Endothelial cell of umbilical vein (primary cell): ENCODE data around the gene DAAM1. TPM values are rescaled to one million over a fixed set of nuclear protein-coding genes. Genes with fewer than 3 reads are reported as not detected.

Experiments used
- BruUV-seq: library from RNA; stranded (reverse); fragments of 400-500 nt; replicated peaks from 2 replicates; lab custom pipeline; 2021; lab: Mats Ljungman, UMichigan
- CTCF ChIA-PET: fragments of 300-600, 350-600 bp; sonication (Branson Sonifier 250); formaldehyde crosslinking; loops from one replicate; lab custom pipeline; 2021; ENCODE audit warnings: antibody characterized with exemption, inconsistent platforms; lab: Charles Lee
- POLR2A ChIA-PET: fragments of 300-600, 350-600 bp; sonication (Branson Sonifier 250); formaldehyde crosslinking; loops from one replicate; lab custom pipeline; 2021; ENCODE audit warnings: antibody characterized with exemption, inconsistent platforms; lab: Charles Lee
- DNase-seq: peaks from one replicate; pipeline ENCODE4 v3.0.0-alpha.2; 2011; ENCODE audit warnings: low read depth, low spot score
- FAIRE-seq: peaks from 2 replicates; lab custom pipeline; 2011; peaks lifted over from hg19 to GRCh38; lab: Jason Lieb, UNC
- H2AFZ ChIP-seq: 2 replicates; pipeline ENCODE4 v1.6.0; 2012; ENCODE audit warnings: low read depth, low read length, control low read depth, inconsistent platforms
- H3K27ac ChIP-seq: 2 replicates; pipeline ENCODE4 v1.5.1; 2011; ENCODE audit warnings: low read depth, mild to moderate bottlenecking, control low read depth, low read length, moderate library complexity; ENCODE audit not compliant: insufficient read depth
- H3K27me3 ChIP-seq, 2 experiments: 2 replicates each; pipeline versions ENCODE4 v1.6.0 to v1.6.1; 2011; ENCODE audit warnings: low read length in 2 of 2, mixed read lengths in 1 of 2; ENCODE audit not compliant: control insufficient read depth in 2 of 2, insufficient read depth in 2 of 2
- H3K36me3 ChIP-seq, 2 experiments: 2 replicates in 1 of 2; 3 replicates in 1 of 2; pipeline ENCODE4 v1.5.1; 2011; ENCODE audit warnings: low read length in 2 of 2, mild to moderate bottlenecking in 1 of 2, moderate library complexity in 1 of 2; ENCODE audit not compliant: control insufficient read depth in 2 of 2, insufficient read depth in 2 of 2; ENCODE audit errors: extremely low read depth in 1 of 2
- H3K4me1 ChIP-seq: 3 replicates; pipeline ENCODE4 v1.5.1; 2011; ENCODE audit warnings: mild to moderate bottlenecking, low read length; ENCODE audit not compliant: control insufficient read depth, insufficient read depth; ENCODE audit errors: extremely low read depth
- H3K4me2 ChIP-seq: 2 replicates; pipeline ENCODE4 v1.6.1; 2011; ENCODE audit warnings: low read length, control low read depth, mixed read lengths; ENCODE audit not compliant: insufficient read depth
- H3K4me3 ChIP-seq, 3 experiments: fragments of 200-600 bp in 1 of 3; sonication (generic), shearing (Covaris generic) in 1 of 3; replicated peaks in 1 of 3; 2 replicates each; pipeline ENCODE4 v1.5.1; 2011 to 2016; ENCODE audit warnings: control low read depth in 3 of 3, low read length in 3 of 3, mild to moderate bottlenecking in 2 of 3, inconsistent platforms in 1 of 3, low read depth in 1 of 3, moderate library complexity in 1 of 3; ENCODE audit not compliant: insufficient read depth in 1 of 3
- H3K79me2 ChIP-seq: 2 replicates; pipeline ENCODE4 v1.6.0; 2012; ENCODE audit warnings: low read length, inconsistent platforms; ENCODE audit not compliant: control insufficient read depth, insufficient read depth
- H3K9ac ChIP-seq: replicated peaks from 2 replicates; pipeline ENCODE3; 2011; ENCODE audit warnings: low read length, control low read depth; ENCODE audit not compliant: insufficient read depth; ENCODE audit errors: extremely low read depth
- H3K9me1 ChIP-seq: replicated peaks from 3 replicates; pipeline ENCODE4 v1.6.0; 2011; ENCODE audit warnings: mild to moderate bottlenecking, low read length; ENCODE audit not compliant: control insufficient read depth, insufficient read depth; ENCODE audit errors: extremely low read depth
- H3K9me3 ChIP-seq: replicated peaks from 2 replicates; pipeline ENCODE4 v1.5.1; 2012; ENCODE audit warnings: low read length, inconsistent platforms; ENCODE audit not compliant: control insufficient read depth, insufficient read depth
- H4K20me1 ChIP-seq: replicated peaks from 2 replicates; pipeline ENCODE3; 2011; ENCODE audit warnings: mild to moderate bottlenecking, low read length; ENCODE audit not compliant: control insufficient read depth, insufficient read depth; ENCODE audit errors: extremely low read depth
- EZH2 ChIP-seq: IDR thresholded peaks from 2 replicates; pipeline ENCODE4 v1.6.1; 2012; ENCODE audit warnings: borderline replicate concordance, low read depth, mild to moderate bottlenecking, moderate library complexity, low read length, inconsistent platforms; ENCODE audit not compliant: severe bottlenecking
- FOS ChIP-seq: IDR thresholded peaks from 2 replicates; pipeline ENCODE4 v1.6.1; 2011; ENCODE audit warnings: mild to moderate bottlenecking, low read length, moderate library complexity, borderline replicate concordance; ENCODE audit not compliant: insufficient read depth
- GATA2 ChIP-seq: IDR thresholded peaks from 2 replicates; pipeline ENCODE4 v1.7.0; 2011; ENCODE audit warnings: low read depth, mild to moderate bottlenecking, moderate library complexity, mixed read lengths, low read length; ENCODE audit not compliant: insufficient read length, insufficient read depth
- JUN ChIP-seq: IDR thresholded peaks from 2 replicates; pipeline ENCODE4 v1.6.1; 2011; ENCODE audit warnings: borderline replicate concordance, low read depth; ENCODE audit not compliant: insufficient read length, insufficient read depth
- MYC ChIP-seq: IDR thresholded peaks from one replicate; pipeline ENCODE4 v1.6.1; 2011; ENCODE audit warnings: mild to moderate bottlenecking, low read depth, low read length
- POLR2A ChIP-seq: IDR thresholded peaks from 2 replicates; pipeline ENCODE4 v1.6.1; 2012; ENCODE audit warnings: low read depth, mild to moderate bottlenecking, control low read depth, low read length
- POLR2AphosphoS5 ChIP-seq: IDR thresholded peaks from 2 replicates; pipeline ENCODE4 v1.6.1; 2012; ENCODE audit warnings: low read depth, mild to moderate bottlenecking, control low read depth, low read length, moderate library complexity; ENCODE audit not compliant: insufficient read depth
- dilution Hi-C: fragments of 300-500 bp; cut with MboI; formaldehyde crosslinking; loops from one replicate; pipeline ENCODE4 v1.15.0; 2019; ENCODE audit warnings: low sequenced_read_pairs; ENCODE audit not compliant: extremely low pct_ligation_motif_present
- intact Hi-C: fragments of 100-400 bp; cut with micrococcal nuclease; formaldehyde crosslinking; loops from one replicate; pipeline ENCODE4 v1.10.0; 2022
- polyA plus RNA-seq, 4 experiments: library from polyadenylated mRNA; depleted of rRNA in 3 of 4; stranded (reverse) in 3 of 4; unstranded in 1 of 4; fragments of >200 nt; gene quantifications; 2 replicates each; pipeline versions ENCODE4 v1.2.1 to v1.2.3, GENCODE V29; 2011 to 2012; ENCODE audit warnings: missing spikeins in 1 of 4
- total RNA-seq: library from RNA; stranded (reverse); gene quantifications from 2 replicates; pipeline ENCODE4 v1.2.3, GENCODE V29; 2021
- TF ChIP-seq, protein P1 (sequence below), 2 donors: IDR thresholded peaks; 1 replicate in 1 of 2; 2 replicates in 1 of 2; pipeline ENCODE4 v1.5.1; 2011; ENCODE audit warnings: low read length in 2 of 2, mild to moderate bottlenecking in 2 of 2, moderate library complexity in 2 of 2, control low read depth in 1 of 2, inconsistent platforms in 1 of 2, low read depth in 1 of 2; ENCODE audit not compliant: insufficient read depth in 1 of 2; ENCODE audit errors: extremely low read depth in 1 of 2
- TF ChIP-seq, protein P2 (sequence below): IDR thresholded peaks from 2 replicates; pipeline ENCODE4 v1.6.1; 2011; ENCODE audit not compliant: insufficient read depth, insufficient read length

Gene DAAM1
- total and polyA plus RNA-seq, 2 donors (not counting 3 experiments of a cell fraction or from before 2014, with no cell fraction given): 10.2 to 25.3 TPM

DNA sequence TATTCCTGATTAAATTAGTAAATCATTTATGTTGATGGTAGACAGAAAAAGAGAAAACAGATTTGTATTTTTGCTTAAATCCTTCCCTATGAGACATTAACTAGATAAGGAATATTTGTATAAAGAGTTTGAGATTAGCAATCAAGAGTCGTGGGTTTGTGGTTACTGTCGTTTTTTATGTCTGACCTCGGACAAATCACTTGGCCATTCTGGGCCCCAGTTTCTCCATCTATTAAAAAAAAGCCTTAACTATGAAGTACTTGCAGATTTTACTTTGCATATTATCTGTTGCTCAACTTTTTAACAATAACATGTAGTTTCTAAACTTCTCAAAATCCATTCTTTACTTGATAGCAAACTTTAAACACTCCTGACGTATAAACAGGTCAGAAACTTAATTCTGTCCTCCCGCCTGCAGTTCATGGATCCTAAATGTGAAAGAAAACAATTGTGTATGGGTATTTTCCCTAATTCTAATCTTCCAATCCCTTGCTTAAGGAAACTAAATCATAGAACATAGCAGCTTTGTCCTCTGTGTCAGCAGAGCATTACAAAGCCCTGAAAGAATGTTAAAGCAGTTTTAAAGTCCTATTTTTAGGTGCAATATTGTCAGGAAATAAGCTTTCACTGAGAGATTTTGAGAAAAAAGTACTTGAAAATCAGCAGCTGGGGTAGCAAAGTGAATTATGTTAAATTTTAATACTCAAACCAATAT lies 158.5 kb downstream of the DAAM1 start:
- BruUV-seq: no TSS peak
- H3K4me1 ChIP-seq: peaks cover 15% of the 10 kb centered on the region
- no peaks in the 10 kb centered on the region for H3K9me3 ChIP-seq
- dilution Hi-C loops: no loop called here
- H3K4me2 ChIP-seq: no peak overlapping the region
- no peak for DNase-seq
- H2AFZ ChIP-seq: no peak overlapping the region
- no peak overlapping the region for H3K9ac ChIP-seq
- H3K27ac ChIP-seq: no peak overlapping the region
- no peaks in the 10 kb centered on the region for H3K9me1 ChIP-seq
- TF ChIP-seq FOS (no peak), POLR2A (no peak), MYC (no peak), POLR2AphosphoS5 (no peak), JUN (no peak), EZH2 (no peak), GATA2 (no peak)
- TF ChIP-seq, protein P1, sequence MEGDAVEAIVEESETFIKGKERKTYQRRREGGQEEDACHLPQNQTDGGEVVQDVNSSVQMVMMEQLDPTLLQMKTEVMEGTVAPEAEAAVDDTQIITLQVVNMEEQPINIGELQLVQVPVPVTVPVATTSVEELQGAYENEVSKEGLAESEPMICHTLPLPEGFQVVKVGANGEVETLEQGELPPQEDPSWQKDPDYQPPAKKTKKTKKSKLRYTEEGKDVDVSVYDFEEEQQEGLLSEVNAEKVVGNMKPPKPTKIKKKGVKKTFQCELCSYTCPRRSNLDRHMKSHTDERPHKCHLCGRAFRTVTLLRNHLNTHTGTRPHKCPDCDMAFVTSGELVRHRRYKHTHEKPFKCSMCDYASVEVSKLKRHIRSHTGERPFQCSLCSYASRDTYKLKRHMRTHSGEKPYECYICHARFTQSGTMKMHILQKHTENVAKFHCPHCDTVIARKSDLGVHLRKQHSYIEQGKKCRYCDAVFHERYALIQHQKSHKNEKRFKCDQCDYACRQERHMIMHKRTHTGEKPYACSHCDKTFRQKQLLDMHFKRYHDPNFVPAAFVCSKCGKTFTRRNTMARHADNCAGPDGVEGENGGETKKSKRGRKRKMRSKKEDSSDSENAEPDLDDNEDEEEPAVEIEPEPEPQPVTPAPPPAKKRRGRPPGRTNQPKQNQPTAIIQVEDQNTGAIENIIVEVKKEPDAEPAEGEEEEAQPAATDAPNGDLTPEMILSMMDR (IDR thresholded peaks at IDR 0.05; ENCODE audit: extremely low read depth in 1 of 2, insufficient read depth in 1 of 2, low read depth in 1 of 2, low read length in 2 of 2): no peak
- TF ChIP-seq, protein P2, sequence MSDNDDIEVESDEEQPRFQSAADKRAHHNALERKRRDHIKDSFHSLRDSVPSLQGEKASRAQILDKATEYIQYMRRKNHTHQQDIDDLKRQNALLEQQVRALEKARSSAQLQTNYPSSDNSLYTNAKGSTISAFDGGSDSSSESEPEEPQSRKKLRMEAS: no peak
- no peaks in the 10 kb centered on the region for H4K20me1 ChIP-seq
- CTCF ChIA-PET: no interaction called here
- no peaks in the 10 kb centered on the region for H3K79me2 ChIP-seq
- no peak for FAIRE-seq
- H3K4me3 ChIP-seq: no peak overlapping the region
- intact Hi-C loops: no loop called here
- H3K36me3 ChIP-seq: peaks cover 2 to 4% of the 10 kb centered on the region in 2 experiments
- no peaks in the 10 kb centered on the region for H3K27me3 ChIP-seq
- POLR2A ChIA-PET: no interaction called here
